ENCODE results near the gene LMO7.

LMO7 gene

DNA sequence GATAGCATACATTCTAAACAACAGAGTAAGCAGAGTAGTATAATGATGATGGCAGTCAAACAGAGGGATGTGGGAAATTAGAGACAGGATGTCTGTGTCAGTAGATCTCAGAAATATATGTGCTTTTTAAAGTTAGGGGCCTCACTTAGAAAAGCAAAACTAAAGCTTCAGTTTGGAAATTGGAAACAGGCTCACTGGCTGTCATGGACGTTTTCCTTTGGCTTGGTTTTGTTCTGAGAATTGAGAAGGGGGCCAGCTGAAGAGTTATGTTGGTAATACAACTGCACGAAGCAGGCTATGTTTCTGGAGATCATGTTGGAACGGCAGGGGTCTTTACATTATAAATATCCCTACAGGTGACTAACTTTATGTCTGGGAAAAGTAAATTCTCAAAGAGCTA lies 261.3 kb downstream of the LMO7 start:
- no peak overlapping the region for H3K4me3 ChIP-seq (ENCODE audit: low read depth, low read length)
- TF ChIP-seq, protein P1, sequence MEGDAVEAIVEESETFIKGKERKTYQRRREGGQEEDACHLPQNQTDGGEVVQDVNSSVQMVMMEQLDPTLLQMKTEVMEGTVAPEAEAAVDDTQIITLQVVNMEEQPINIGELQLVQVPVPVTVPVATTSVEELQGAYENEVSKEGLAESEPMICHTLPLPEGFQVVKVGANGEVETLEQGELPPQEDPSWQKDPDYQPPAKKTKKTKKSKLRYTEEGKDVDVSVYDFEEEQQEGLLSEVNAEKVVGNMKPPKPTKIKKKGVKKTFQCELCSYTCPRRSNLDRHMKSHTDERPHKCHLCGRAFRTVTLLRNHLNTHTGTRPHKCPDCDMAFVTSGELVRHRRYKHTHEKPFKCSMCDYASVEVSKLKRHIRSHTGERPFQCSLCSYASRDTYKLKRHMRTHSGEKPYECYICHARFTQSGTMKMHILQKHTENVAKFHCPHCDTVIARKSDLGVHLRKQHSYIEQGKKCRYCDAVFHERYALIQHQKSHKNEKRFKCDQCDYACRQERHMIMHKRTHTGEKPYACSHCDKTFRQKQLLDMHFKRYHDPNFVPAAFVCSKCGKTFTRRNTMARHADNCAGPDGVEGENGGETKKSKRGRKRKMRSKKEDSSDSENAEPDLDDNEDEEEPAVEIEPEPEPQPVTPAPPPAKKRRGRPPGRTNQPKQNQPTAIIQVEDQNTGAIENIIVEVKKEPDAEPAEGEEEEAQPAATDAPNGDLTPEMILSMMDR (IDR thresholded peaks at IDR 0.05; ENCODE audit: insufficient read depth, low read length, missing control alignments): no peak
- ChIA-PET POLR2A (no interaction called here), CTCF (interaction anchor here (1.2 kb wide), 1 partner anchor 21 kb away, joined by 5 read pairs; no protein-coding TSS in a partner anchor)
- no peak for DNase-seq (ENCODE audit: low read depth, low spot score)

GRCh38 chr13:75901501-75901900 lies 265.4 kb downstream of the LMO7 start:
- TF ChIP-seq, protein P1 (IDR thresholded peaks at IDR 0.05; ENCODE audit: insufficient read depth, low read length, missing control alignments): no peak
- CTCF ChIA-PET: no interaction called here
- H3K4me3 ChIP-seq (ENCODE audit: low read depth, low read length): no peak overlapping the region
- no peak for DNase-seq (ENCODE audit: low read depth, low spot score)
- POLR2A ChIA-PET: no interaction called here

- ChIA-PET CTCF (interaction anchor here (2.3 kb wide), 1 partner anchor 32 kb away, joined by 6 read pairs; no protein-coding TSS in a partner anchor), POLR2A (no interaction called here)
- DNase-seq (ENCODE audit: low read depth, low spot score): no peak
- no peak overlapping the region for H3K4me3 ChIP-seq (ENCODE audit: low read depth, low read length)
- TF ChIP-seq, protein P1 (IDR thresholded peaks at IDR 0.05; ENCODE audit: insufficient read depth, low read length, missing control alignments): no peak
Observed at GRCh38 chr13:75902166-75903104, 266.3 kb downstream of the LMO7 start.

- no peak for DNase-seq (ENCODE audit: low read depth, low spot score)
- no peak overlapping the region for H3K4me3 ChIP-seq (ENCODE audit: low read depth, low read length)
- TF ChIP-seq, protein P1 (IDR thresholded peaks at IDR 0.05; ENCODE audit: insufficient read depth, low read length, missing control alignments): no peak
- POLR2A ChIA-PET: no interaction called here
- CTCF ChIA-PET: interaction anchor here (2.3 kb wide), 1 partner anchor 34 kb away, joined by 6 read pairs; no protein-coding TSS in a partner anchor
Observed at GRCh38 chr13:75904012-75904411, 267.9 kb downstream of the LMO7 start.

- CTCF ChIA-PET: interaction anchor here (1.1 kb wide), 1 partner anchor 29 kb away, joined by 3 read pairs; no protein-coding TSS in a partner anchor
- POLR2A ChIA-PET: no interaction called here
- no peak overlapping the region for H3K4me3 ChIP-seq (ENCODE audit: low read depth, low read length)
- no peak for DNase-seq (ENCODE audit: low read depth, low spot score)
- TF ChIP-seq, protein P1 (IDR thresholded peaks at IDR 0.05; ENCODE audit: insufficient read depth, low read length, missing control alignments): no peak
Observed at GRCh38 chr13:75906315-75906714, 270.2 kb downstream of the LMO7 start.

DNA sequence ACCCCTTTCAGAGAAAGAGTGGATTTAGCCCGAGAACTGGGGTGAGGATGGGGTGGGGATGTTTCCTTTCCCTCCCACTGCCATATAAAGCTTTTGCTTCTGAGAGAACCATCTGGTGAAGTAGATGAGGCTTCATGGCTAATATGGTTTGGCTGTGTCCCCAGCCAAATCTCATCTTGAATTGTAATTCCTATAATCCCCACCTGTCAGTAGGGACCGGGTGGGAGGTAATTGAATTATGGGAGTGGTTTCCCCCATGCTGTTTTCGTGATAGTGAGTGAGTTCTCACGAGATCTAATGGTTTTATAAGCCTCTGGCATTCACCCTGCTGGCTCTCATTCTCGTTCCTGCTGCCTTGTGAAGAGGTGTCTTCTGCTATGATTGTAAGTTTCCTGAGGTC lies 270.9 kb downstream of the LMO7 start:
- no peak overlapping the region for H3K4me3 ChIP-seq (ENCODE audit: low read depth, low read length)
- TF ChIP-seq, protein P1 (IDR thresholded peaks at IDR 0.05; ENCODE audit: insufficient read depth, low read length, missing control alignments): no peak
- ChIA-PET POLR2A (no interaction called here), CTCF (interaction anchor here (1.1 kb wide), 1 partner anchor 30 kb away, joined by 3 read pairs; no protein-coding TSS in a partner anchor)
- DNase-seq (ENCODE audit: low read depth, low spot score): no peak

All from AG04449 (cell line).